SKM-1 (cell line): Measurements from ENCODE around the gene FAM171A1.
"Not testable (repeated sequence)": the region's sequence is repeated elsewhere in the genome, so short reads cannot be mapped to it uniquely, and the experiment has no call there.

Source experiments
- DNase-seq: peaks from one replicate; lab custom pipeline; 2025; ENCODE audit not compliant: unreplicated experiment; lab: John Stamatoyannopoulos, UW

Gene FAM171A1

DNA sequence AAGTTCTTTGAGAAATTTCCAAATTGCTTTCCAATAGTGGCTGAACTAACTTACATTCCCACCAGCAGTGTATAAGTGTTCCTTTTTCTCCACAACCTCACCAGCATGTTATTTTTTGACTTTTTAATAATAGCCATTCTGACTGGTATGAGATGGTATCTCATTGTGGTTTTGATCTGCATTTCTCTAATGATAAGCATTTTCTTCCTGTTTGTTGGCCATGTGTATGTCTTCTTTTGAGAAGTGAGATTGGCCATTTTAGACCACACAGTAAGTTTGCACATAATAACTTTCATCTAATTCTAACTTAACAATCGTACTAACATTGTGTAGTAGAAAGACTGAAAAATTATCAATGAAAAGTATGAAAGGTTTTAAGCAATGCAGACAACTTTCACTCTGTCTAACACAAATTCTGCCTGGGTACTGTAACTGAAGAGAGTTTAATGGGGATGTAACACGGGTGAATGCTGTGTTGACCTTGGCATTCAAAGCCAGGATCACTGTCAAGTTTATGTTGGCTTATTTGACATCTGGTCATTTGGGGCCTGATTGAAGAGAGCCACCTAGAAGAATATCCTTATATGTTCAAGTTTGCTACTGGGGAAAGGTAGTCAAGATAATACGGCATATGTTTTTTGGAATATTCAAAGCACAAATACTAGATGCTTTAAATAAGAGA lies 50.4 kb downstream of the FAM171A1 start:
- no peak for DNase-seq

DNA sequence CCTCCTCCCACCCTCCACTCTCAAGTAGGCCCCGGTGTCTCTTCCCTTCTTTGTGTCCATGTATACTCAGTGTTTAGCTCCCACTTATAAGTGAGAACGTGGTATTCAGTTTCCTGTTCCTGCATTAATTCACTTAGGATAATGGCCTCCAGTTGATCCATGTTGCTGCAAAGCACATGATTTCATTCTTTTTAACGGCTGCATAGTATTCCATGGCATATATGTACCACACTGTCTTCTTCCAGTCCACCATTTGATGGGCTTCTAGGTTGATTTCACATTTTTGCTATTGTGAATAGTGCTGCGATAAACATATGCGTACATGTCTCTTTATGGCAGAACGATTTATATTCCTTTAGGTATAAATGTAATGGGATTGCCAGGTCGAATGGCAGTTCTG lies 51.0 kb downstream of the FAM171A1 start:
- no peak for DNase-seq

DNA sequence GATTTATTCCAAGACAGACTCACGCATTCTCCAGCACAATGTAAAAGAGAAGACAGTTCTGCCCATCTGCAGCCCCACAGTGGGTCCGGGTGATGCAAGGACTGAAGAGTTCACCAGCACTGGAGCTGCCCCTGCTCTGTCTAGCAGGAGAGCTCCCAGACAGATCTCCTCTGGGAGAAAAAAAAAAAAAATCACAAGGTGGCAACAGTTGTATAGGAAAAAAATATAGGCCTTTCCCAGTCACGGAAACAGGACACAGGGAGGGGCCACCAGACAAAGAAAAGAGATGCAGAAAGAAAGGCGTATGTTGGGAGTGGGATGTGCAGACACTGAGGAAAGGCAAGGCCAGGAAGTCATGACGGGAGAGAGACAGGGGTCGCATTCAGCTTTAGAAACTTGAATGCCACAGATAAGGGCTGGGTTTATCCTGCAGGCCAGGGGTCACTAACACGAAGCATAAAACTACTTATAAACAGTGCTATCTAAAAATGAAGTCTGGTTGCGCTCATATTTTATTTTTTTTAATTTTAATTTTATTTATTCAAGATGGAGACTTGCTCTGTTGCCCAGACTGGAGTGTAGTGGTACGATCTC lies 54.1 kb downstream of the FAM171A1 start:
- no peak for DNase-seq

DNA sequence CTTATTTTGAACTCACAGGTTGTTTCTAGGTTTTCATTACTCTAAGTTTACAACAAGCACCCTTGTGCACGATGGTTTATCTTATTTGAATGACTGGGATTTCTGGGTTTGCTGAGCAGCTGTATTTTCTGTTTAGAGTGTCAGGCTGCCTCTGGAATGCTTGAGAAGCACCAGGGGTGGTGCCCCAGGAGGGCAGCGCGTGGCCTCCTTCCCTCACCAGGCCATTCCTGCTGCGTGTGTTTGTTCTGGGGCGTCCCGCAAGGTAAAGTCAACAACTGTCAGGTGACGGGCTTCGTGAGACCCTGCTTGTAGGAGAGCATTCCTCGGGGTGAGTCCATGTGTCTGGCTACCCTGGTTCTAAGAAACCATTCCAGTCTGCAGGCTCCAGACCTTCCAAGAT lies 54.9 kb downstream of the FAM171A1 start:
- DNase-seq, result no peak

DNA sequence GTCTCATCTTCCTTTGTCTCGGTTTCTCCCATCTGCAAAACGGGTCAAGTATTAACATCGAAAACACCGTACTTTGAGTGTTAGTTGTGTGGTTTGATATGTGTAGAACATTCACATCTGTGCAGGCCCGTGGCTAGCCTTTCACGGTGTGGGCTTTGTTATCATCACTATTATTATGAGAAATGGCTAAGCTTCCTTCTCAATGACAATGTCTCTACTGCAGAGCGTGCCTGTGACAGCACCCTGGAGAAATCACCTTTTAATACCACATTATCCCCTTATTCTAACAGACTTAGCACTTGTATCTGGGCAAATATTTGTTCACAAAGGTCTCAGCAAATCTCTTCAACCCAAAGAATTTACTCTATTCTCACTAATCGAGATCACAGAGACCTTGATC lies 55.8 kb downstream of the FAM171A1 start:
- no peak for DNase-seq

DNA sequence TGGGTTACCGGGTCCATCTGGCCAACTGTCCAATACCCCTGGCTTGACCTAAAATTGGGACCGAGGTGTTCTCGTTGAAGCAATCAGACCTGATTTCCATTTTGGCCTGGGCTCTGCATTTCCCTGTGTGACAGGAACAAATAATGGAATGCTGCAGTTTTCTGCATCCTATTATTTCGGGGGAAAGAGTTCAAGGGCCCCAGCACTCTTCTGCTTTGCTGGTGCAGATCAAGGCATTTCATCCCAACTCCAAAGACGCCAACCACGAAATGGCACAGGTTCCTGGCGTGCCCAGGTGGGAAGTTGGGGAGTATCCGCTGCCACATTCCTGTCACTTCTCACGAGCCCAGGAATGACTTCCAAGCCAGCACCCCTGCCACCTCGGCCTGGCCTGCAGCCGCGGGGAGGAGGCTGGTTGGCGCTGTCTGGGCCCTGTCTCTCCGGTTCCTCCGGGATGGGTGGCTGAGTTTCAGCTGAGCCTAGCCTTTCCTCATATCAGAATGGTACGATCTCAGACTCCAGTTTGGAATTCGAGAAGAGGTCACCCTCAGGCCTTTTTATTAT lies 56.5 kb downstream of the FAM171A1 start:
- DNase-seq, result no peak

DNA sequence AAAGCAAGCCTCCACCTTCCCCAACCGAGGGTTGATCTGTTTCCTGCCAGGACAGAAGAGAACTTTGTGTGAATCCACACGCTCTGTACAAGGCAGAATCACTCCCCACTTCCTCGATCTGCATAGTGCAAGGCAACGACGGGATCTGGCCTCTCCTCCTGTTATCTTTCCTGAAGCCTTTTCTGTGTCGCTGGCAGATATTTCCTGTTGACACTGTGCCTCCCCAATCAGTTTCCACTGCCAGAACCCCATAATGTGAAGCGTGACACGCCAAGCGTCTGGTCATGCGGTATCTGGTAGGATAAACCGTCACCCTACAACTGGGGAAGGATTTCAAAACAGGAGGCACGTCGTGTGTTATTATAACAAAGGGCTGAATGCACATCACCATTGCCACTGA lies 57.2 kb downstream of the FAM171A1 start:
- no peak for DNase-seq

DNA sequence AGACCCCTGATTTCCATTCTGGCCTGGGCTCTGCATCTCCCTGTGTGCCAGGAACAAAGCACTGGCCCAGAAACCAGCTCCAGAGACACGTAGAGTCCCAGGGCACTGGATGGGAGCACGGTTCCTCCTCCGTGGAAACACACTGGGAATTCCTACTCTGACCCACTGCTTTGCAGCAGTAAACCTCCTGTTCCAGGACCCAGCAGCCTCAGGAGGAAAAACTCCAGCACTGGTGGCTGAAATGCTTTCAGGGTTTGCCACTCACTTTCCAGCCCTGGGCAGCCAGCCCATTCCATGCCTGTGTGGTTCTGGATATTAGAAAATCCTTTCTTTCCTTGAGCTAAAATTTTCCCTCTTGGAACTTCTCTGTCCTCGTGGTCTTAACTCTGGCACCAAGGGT lies 58.0 kb downstream of the FAM171A1 start:
- no peak for DNase-seq

DNA sequence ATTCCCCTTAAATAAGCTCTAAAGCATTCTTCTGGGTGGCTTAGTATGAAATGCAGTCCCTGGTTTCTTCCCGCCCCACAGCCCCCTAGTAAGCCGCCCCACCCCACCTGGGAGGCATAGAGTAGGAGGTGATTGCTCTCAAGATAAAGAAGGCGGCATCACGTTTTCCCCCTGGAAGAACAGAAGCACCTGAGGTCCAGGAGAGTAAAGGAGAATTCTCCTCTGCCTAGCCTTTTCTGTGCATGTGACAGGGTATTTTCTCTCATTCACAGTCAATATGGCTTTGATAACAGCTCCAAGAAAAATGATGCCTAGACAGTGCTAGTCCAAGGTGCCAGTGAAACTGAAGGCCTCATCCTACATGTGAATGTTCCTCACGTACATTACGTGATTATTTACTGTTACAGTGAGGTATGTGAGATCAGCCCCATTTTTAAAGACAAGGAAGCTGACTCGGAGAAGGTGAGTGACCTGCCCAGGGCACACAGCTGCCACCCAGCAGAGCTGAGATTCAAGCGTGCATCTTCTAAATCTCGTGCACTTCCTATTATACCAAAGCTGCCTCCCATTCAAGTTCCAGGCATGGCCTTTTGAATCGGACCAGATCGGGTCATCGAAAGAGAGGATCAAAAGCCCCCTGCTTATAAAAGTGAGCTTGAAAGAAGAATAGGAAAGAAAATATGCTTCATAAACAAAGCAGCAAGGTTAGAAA lies 59.4 kb downstream of the FAM171A1 start:
- no peak for DNase-seq

DNA sequence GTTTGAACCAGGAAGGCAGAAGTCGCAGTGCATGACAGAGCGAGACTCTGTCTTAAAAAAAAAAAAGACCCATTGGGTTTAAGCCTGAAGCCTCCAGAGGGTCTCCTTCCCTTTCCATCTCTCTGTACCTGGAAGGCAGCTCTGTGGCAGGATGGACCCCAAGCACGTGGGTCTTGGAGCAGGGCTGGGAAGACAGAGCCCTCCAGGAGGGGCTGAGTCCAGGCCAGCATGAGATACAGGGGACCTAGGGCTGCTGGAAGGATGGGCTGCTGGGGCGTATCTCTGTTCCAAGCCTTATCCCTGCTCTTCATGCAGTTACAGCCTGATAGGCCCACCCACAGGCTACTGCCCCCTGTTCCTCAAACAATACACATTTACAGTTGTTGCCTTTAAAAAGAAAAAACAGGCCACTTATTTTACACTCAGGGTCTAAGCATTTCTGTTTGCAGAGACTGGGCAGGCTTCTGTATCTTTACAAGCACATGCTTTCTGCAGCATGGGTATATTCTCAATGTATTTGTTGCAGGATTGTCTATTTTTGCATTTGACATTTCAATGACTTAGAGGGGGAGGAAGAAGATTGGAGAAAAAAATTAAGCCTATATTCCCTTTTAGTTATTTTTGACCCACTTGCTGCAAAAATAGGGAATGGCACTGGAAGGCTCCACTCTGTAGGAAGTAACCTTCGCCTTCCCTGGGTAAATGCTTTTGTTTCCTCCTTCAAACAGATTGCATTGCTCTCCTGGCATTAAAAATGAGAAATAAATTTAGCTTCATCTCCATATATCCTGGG lies 60.1 kb downstream of the FAM171A1 start:
- DNase-seq, result no peak

DNA sequence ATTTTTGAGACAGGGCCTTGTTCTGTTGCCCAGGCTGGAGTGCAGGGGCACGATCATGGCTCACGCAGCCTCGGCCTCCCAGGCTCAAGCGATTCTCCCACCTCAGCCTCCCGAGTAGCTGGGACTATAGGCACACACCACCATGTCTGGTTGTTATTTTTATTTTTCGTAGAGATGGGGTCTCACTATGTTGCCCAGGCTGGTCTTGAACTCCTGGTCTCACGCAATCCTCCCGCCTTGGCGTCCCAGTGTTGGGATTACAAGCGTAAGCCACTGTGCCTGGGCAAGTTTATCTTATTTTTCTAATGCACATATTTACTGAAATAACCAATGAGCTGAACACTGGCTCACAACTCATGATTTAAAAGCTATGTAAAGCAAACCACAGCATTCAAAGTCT lies 61.9 kb downstream of the FAM171A1 start:
- no peak for DNase-seq

DNA sequence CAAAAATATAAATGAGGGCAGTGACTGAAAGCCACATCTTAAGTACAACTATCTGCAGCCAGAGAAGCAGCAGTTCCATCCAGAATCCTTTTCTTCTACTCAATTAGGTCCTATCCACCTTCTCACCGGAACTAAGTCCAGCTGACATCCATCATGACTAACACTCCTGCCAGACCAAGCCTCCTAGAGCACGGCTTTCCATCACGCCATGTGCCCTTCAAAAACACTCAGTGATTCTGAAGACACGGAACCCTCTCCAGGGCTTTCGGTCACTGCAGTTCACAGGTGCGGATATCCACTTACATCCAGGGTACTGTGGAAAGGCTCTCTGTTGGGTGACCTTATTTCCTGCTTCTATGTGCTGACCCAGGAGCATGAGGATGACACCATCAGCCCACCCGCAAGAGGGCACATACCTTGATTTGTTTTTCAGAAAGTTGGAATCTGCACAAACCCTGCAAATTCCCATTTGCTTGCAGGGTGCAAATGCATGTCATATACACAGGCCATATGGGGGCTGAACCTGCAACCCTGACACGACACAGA lies 64.3 kb downstream of the FAM171A1 start:
- DNase-seq, result no peak

DNA sequence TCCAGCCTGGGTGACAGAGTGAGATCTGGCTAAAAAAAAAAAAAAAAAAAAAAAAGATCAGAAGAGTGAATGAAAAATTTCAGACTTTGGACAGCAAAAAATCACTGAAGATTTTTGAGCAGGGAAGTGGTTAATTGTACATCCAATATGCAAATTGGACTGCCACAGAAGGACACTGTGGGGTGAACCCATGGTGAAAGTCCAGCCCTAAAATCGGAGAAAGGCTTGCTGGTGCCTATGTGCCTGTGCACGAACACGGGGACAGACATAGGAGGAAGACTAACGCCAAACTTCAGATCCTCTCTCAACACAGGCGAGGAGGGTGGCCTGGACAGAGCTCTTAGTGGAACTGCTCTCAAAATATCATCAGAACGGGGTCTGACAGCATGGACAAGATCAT lies 65.5 kb downstream of the FAM171A1 start:
- DNase-seq, result no peak

DNA sequence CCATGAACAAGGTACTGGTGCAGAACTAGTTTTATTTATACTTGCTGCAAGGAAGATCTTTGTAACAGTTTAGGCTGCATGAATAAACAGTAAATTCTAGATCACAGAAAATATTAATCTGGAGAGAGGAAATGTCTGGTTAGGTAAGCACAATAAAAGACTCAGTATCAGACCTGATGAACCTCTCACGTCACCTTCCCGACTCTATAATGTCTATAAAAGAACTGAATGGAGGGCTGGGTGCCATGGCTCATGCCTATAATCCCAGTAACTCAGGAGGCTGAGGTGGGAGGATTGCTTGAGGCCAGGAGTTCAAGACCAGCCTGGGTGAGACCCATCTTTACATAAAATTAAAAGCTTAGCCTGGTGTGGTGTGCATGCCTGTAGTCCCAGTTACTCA lies 65.9 kb downstream of the FAM171A1 start:
- DNase-seq, result no peak

DNA sequence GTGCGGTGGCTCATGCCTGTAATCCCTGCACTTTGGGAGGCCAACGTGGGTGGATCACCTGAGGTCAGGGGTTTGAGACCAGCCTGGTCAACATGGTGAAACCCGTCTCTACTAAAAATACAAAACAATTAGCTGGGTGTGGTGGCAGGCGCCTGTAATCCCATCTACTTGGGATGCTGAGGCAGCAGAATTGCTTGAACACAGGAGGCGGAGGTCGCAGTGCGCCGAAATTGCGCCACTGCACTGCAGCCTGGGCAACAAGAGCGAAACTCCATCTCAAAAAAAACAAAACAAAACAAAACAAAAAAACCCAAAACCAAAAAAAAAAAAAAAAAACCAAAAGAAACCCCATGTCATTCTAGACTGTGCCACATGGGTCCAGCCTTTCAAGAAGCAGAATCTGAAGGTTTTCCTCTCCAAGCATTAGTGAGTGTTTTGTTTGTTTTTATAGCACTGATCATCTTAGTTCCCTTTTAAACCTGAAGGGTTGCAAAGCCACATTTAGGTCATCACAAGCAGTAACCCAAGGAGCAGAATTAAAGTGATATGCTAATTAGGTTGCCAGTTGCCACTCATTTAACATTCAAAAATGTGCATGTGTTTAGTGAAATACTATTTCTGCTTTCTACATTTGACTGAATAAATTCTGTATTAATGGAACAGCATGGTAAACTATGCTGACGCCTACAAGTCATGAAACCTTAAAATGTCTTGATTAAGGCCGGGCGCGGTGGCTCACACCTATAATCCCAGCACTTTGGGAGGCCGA lies 68.7 kb downstream of the FAM171A1 start:
- not testable (repeated sequence) for DNase-seq

DNA sequence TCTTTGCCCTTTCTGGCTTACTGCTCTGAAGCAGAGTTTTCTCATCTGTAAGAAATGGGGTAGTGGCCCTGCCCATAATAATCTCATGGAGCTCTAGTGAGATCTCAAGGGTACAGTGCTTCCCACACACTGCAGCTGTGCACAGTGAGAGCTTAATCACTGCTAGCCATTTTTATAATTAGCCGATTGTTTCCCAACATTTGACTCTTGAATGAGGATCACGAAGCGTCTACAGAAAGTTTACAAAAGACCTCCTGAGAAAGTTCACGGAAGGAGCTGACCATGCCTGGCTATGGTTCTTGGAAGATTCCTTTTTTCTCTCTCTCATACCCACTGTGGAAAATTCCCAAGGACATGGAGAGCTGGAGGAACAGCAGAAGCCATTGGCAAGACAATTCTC lies 70.4 kb downstream of the FAM171A1 start:
- DNase-seq, result no peak

DNA sequence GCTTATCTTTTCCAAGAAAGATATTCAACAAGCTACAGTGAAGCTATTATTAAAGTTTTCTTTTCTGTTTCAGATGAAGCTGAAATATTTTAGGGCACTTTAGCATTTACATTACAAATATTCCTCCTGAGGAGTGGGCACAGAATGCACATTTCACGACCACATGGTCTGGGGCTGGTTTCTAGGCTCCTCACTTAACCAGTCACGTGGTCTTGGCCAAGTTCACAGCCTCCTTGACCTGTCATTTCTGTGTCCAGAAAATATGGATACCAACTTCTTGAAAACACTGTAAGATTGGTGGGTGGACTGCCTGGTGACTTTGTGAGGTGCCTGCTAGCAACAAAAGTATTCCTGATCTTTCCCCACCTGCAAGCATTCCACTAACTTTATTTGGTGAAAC lies 70.9 kb downstream of the FAM171A1 start:
- no peak for DNase-seq

DNA sequence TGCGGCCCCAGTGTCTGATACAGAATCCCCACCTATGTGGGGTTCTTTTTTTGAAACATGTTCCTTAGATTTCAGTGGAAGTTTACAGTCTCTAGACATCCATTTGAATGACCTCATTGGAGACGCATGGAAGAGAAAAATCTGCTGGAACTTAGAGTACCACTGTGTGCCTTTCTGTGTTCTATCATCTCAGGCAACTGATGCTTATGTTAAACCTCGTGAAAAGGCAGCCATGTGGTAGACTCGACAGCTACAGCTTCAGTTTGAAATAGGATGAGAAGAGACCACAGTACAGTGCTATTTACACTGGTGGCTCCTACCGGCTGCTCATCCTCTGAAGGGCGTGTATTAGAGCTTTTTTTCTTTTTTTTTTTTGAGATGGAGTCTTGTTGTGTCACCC lies 74.4 kb downstream of the FAM171A1 start:
- no peak for DNase-seq

DNA sequence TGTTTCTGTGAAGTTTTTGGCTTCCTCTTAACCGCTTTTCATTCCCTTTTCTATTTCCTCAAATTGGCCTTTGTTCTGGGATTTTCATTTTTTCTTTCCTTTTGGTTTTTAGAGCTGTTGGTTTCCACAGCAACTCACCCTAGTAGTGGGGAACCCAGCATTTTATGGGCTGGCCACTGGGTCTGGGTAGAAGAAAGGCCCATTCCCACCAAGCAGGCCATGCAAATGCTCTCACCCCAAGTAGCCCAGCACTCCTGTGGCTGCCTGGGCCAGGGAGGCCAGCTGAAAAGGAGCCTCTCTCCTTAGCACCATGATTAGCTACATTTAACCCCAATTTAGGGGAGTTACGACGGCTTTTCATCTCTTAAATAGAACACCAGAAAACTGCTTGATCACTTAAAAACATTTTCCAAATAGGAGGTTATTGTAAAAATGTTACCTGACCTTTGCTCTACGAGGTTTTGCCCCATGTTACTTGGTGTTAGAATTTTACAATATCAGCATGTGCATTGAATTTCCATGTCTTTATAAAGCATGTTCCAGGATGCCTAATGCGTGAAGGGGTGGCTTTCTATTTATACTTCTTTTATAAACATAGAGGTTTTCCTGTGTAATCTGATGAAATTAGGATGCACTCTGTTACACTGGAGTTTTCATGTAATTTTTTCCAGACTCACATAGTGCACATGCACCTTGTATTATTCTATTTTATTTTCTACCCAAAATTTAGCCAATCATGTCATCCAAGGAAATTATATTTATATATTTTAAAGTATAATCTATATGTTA lies 75.4 kb downstream of the FAM171A1 start:
- DNase-seq, result no peak
